GM19239 (cell line): ENCODE measurements around the gene CD300LD.

ENCODE experiments used
- DNase-seq: peaks from one replicate; pipeline ENCODE4 v3.0.0; 2011; ENCODE audit warnings: low spot score; ENCODE audit not compliant: insufficient read length
- FAIRE-seq: peaks from 2 replicates; lab custom pipeline; 2011; peaks lifted over from hg19 to GRCh38; lab: Jason Lieb, UNC

Gene CD300LD

GRCh38 chr17:74547736-74548135, 44.3 kb downstream of the CD300LD start:
- no peak for DNase-seq
- no peak for FAIRE-seq

- no peak for DNase-seq
- no peak for FAIRE-seq
Observed at GRCh38 chr17:74547264-74547663, 44.8 kb downstream of the CD300LD start.

DNA sequence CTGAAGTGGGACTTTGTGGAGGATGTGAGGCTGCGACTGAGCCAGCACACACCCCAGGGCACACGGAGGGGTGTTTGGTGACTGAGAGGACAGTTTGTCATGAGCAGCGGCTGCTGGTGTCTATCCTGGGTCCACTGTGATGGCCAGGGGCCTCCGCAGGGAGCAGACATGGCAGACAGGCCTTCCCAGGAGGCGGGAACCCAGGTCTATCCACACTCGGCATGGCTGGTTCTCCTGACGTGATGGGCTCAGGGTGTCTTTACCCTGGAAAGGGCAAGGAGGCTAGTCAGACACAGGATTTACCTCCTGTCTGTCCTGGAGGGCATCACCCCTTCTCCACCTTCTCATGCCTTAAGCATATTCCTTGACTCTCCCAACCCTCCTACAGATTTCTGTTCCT, 45.5 kb downstream of the CD300LD start:
- DNase-seq = no peak
- FAIRE-seq = no peak

GRCh38 chr17:74545843-74546230, 46.2 kb downstream of the CD300LD start, which contains the start of gene CD300C:
Gene CD300C (minus strand): TSS chr17:74546115. CDS start chr17:74545782, 333 bp downstream.
- DNase-seq (no peak), FAIRE-seq (no peak)

DNA sequence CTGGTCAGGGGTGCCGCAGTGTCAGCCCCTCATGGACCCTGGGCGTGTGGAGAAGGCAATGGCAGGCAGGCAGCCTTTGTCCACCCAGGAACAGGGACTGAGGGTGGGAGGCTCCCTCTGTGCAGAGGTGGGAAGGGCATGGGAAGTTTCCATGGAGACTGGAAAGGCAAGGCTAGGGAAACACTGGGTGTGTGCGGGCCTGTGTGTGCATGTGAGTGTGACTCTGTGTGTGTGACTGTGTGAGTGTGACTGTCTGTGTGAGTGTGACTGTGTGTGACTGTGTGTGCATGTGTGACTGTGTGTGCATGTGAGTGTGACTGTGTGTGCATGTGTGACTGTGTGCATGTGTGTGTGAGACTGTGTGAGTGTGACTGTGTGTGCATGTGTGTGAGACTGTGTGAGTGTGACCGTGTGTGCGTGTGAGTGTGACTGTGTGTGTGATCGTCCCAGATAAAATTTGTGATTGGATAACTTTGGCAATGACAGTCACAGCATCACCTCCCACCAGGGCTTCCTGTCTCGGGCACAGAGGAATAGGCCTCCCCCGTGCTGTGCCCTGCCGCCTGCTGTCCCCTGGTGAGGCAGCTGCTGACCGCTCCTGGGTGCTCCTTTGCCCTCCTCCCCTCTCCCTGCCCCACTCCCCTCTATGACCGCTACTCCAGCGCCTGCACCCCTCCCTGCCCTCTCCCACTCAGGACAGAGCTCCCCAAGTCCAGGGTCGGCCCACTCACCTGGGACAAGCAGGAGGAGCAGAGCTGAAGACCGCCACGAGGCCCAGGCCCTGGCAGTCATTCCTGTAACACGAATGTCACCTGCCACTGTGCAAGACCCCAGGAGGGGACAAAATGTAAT, 46.9 kb downstream of the CD300LD start:
- no peak for FAIRE-seq
- no peak for DNase-seq

GRCh38 chr17:74543891-74544760, 48.0 kb downstream of the CD300LD start:
- FAIRE-seq (no peak), DNase-seq (no peak)

- no peak for FAIRE-seq
- DNase-seq = no peak
Observed at GRCh38 chr17:74543406-74543805, 48.7 kb downstream of the CD300LD start.

DNA sequence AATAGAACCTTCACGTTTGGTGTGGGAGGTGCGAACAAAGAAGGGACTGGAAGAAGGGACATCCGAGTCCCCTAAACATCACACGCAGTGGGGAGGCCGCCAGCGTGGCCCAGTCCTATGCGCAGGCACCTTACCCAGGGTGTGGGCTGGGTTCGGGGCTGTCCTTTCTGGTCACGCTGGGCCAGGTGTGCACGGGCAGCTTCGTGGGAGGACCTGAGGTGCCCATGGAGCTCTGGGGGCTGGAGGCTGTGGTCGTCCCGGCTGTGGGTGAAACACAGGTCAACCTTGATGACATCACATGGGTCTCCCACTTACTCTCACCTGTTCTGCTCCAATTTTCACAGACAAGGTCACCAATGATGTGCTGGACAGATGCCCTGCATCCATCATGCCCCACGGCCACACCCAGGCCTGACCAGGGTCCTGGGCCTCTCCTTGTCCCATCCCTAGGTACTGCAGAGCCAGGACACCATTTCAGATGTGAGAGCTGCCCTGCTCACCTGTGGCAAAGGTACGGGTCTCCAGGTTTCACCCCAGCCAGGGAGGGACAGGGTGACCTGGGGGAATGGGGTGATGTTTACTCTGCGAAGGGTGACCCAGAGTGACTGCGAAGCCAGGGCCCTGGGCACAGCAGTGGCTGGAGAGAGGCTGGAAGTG, 49.2 kb downstream of the CD300LD start:
- FAIRE-seq = no peak
- no peak for DNase-seq

- FAIRE-seq = no peak
- no peak for DNase-seq
Observed at GRCh38 chr17:74542166-74542565, 49.9 kb downstream of the CD300LD start.

GRCh38 chr17:74541176-74542111, 50.6 kb downstream of the CD300LD start:
- DNase-seq (no peak), FAIRE-seq (no peak)

- DNase-seq (no peak), FAIRE-seq (no peak)
Observed at GRCh38 chr17:74539281-74539820, 52.7 kb downstream of the CD300LD start.

DNA sequence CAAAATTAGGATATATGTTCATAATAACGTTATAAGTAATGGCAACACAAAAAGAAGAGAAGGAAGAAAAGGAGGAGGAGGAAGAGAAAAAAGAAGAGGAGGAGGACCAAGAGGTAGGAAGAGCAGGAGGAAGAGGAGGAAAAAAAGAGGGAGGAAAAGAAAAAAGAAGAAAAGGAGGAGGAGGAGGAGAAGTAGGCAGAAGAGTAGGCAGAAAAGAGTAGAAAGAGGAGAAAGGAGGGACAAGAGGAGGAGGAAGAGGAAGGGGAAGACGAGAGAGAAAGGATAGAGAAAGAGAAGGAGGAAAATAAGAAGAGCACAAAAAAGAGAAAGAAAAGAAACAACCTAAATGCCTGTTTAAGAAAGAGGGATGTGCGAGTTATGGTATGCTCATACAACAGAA, 55.2 kb downstream of the CD300LD start:
- no peak for FAIRE-seq
- DNase-seq = no peak

- DNase-seq (no peak), FAIRE-seq (no peak)
Observed at GRCh38 chr17:74532115-74532514, 60.0 kb downstream of the CD300LD start.

GRCh38 chr17:74531231-74531761, 60.8 kb downstream of the CD300LD start, which contains the start of gene CD300LB:
Gene CD300LB (minus strand): TSS chr17:74531475. CDS start chr17:74531350, 125 bp downstream.
- DNase-seq (no peak), FAIRE-seq (peak; percentile 82)

DNA sequence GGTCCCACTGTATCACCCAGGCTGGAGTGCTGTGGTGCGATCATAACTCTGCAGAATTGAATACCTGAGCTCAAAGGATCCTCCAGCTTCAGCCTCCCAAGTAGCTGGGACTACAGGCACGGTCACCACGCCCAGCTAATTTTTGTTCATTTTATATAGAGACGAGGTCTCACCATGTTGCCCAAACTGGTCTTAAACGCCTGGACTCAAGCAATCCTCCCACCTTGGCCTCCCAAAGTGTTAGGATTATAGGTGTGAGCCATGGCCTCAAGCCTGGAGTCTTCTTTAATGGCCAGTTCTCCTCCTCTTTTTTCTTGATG, 61.3 kb downstream of the CD300LD start:
- DNase-seq (no peak), FAIRE-seq (no peak)
